Inflammatory macrophage treated with lipopolysaccharide for 1 hour (primary cell): Measurements from ENCODE around the gene MAD1L1.
"Not testable (repeated sequence)": the region's sequence is repeated elsewhere in the genome, so short reads cannot be mapped to it uniquely, and the experiment has no call there.

Experiments used
- DNase-seq, 2 donors: peaks; one replicate each; pipeline ENCODE4 v3.0.0-alpha.2; 2020 to 2022

Gene MAD1L1

DNA sequence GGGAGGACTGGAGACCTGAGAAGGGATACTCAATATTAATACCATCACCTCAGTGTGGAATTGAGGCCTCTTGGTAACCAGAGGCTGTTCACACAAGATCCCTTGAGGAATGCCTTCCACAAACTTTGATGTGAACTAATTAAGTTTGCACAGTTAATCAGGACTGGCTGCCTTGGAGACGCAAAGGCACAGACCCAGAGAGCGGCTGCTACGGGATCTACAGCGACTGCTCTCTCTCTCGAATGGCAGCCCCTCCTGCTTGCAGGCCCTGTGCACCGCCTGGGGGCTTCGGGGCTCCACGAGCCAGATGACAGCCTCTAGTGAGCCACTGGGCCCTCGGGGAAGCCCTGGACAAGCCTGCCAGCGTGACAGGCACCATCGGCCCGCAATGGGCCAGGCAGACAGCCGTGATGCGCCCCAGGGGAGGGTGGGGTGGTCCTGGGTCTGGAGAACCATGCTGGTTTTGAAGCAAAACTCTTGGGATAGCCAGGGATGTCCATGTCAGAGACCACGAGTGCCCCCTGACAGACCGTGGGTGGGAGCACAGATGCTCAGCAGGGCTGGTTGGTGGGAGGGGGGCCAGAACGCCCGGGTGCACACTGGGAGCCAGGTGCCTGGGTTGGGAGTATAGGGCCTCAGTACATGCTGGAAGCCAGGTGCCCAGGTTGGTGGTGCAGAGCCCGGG is 367.0 kb downstream of the MAD1L1 start:
- DNase-seq = no peak

DNA sequence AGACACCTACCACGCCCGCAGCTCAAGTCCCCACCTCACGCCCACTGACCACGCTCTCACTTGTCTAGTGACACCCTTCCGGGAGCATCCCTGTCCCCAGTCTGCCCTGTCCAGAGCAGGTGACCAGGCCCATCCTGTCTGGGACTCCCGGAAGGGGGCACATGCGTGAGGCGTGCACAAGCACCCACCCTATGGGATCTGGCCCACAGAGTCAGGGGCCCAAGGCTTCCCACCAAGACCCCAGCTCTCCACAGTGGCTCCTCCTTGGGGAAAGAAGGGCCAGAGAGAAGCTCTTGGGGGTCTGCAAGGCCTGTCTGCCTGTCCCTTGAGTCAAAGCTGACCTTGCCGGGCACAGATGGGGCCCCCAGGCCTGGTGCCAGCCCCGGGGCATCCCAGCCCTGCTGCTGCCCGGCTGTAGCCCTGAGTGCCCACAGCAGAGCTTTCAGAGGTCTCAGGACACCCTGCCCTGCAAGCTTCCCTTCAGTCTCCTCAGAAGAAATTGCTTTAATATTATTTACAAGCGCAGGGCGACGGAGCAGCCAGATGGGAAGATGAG is 367.7 kb downstream of the MAD1L1 start:
- no peak for DNase-seq

DNA sequence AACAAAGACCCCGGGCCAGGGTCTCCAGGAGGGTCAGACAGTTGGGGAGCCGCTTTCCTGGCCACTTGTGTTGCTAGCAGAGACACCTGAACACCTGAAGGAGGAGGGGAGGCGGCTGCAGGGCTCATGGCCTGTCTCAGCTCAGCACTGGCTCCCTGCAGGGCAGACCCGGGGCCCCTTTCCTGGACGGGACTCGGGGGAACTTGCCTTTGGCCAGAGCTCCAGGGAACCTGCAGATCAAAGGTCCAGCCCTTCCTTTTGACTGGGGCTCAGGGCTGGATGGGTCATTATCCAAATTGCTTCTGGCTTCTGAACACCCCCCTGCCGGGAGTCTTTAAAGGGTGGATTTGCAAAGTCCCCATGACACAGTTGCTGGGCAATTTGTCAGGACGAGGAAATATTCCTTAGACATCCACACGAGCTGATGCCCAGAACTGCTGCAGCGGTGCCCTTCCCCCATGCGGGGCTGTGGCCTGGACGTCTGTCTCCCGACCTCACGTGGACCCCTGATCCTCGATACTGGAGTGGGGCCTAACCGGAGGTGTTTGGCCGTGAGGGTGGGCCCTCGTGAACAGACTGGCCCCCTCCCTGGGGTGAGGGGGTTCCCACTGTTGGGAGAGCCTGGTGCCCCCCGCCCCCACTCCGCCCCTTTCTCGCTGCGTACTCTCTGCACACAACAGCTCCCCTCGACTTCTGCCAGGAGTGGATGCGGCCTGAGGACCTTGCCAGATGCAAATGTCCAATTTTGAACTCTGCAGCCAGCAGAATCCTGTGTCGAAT is 368.4 kb downstream of the MAD1L1 start:
- DNase-seq = no peak

DNA sequence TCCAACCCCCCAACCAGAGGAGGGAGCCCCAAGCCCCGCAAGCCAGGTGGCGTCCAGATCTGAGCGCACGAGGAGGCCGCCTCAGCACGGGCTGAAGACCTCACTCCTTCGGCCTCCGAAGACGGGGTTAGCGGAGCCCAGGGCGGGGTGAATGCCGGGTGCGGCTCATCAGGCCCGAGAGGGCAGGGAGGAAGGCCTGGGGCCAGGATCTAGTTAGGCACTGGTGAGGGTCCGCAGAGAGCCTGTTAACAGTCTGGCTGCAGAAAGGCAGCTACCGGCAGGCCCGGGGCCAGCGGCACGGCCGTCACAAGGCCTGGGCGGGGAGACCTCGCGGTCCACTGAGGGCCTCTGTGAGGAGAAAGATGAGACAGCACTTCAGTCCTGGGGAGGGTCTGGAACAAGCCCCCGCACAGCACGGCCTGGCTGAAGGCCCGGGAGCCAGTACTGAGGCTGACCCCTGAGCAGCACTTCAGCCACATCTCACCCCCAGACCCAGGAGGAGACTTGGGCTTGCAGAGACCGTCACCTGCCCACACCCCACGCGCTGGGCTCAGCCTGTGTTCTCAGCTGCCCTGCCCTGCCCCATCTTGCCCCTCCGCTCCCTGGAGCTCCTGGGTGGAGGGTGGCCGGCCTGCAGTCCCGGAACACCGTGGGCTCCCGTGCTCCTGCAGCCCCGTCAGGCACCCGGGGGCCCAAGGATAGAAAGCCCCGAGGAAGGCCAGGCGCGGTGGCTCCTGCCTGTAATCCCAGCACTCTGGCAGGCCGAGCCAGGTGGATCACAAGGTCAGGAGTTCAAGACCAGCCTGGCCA is 369.4 kb downstream of the MAD1L1 start:
- DNase-seq = no peak

DNA sequence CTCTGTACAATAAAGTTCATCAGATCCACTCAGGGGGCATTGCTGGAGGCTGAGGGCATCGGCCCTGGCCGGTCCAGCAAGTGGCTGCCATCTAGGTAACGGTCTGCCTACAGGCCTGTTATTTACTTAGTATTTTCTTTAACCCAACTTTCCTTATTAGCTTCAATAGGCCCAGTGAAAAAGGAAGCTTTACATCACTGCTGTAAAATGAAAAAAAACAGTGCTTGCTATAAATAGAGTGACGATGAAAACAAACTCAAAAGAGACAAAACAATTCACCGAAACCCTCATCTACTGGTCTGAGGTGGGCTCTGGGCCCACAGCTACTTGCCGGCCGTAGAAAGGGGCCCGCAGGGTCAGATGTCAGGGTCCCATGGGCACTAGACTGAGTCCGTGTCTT is 370.2 kb downstream of the MAD1L1 start:
- no peak for DNase-seq

DNA sequence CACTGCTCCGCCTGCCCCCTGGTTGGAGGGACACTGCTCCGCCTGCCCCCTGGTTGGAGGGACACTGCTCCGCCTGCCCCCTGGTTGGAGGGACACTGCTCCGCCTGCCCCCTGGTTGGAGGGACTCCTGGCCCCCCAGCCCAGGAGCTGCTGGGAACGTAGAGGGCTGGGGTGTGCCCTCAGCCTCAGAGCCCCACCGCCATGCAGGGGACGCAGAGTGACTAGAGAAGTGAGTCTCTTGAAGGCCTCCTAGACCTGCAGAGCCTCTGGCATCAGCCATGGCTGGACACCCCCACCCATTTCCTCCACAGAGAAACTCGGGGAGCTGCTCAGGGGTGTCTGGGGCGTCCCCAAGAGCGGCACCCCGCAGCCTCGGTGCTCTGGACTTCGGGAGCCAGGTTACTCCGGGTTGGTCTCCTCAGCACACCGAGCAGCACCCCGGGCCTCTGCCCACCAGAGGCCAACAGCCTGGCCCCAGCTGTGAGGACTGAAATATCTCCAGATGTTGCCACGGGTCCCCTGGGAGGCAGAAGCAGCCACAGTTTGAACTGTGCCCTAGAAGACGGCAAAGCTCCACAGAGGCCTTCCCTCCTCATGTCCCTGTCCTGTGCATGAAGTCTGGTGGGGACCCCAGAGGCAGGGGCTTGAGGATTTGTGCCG is 370.8 kb downstream of the MAD1L1 start:
- no peak for DNase-seq

DNA sequence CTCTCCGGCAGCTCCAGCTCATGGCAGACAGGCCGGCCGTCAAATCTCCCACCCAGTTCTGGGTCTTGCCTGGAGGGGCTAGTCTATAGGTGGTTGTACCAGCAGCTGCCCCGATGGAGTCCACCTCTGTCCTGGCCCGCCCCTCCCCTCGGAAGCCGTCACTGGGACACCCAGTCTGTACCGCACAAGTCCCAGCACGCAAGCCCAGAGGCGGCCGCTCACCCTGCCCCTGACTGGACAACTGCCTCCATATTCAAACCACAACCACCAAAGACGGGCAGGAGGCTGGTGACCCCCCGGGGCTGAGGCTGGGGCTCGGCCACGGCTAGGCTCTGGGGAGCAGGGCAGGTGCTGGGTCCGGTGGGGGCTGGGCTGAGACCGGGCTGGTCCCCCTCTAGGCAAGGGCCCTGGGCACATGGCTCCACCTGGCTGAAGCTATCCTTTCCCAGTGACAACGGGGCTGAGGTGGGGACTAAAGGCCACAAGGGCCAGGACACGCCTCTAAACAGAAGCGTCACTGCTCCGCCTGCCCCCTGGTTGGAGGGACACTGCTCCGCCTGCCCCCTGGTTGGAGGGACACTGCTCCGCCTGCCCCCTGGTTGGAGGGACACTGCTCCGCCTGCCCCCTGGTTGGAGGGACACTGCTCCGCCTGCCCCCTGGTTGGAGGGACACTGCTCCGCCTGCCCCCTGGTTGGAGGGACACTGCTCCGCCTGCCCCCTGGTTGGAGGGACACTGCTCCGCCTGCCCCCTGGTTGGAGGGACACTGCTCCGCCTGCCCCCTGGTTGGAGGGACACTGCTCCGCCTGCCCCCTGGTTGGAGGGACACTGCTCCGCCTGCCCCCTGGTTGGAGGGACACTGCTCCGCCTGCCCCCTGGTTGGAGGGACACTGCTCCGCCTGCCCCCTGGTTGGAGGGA is 371.6 kb downstream of the MAD1L1 start:
- DNase-seq = not testable (repeated sequence)

DNA sequence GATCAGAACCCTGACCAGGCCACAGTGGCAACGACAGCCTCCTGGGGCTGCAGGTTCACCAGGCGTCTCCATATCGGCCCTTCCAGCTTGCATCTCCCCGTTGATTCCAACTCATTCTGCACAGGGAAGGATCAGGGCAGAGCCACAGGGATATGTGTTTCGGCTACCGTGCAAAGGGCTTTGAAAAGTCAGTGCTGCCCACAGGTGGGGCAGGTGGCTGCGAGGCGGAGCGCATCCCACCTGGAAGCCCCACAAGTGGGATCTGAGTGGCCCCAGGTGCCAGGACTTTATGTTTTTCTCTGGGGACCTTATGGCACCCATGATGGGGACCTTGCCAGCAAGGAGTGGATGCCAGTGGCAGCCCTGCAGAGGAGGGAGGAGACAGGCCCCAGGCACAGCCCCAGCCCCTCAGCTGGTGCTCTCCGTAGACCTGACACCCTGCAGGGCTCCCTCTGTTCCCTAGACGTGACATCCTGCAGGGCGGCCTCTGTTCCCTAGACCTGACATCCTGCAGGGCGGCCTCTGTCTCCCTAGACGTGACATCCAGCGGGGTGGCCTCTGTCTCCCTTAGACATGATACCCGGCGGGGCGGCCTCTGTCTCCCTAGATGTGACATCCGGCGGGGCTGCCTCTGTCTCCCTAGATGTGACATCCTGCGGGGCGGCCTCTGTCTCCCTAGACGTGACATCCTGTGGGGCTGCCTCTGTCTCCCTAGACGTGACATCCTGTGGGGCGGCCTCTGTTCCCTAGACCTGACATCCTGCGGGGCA is 373.3 kb downstream of the MAD1L1 start:
- no peak for DNase-seq

DNA sequence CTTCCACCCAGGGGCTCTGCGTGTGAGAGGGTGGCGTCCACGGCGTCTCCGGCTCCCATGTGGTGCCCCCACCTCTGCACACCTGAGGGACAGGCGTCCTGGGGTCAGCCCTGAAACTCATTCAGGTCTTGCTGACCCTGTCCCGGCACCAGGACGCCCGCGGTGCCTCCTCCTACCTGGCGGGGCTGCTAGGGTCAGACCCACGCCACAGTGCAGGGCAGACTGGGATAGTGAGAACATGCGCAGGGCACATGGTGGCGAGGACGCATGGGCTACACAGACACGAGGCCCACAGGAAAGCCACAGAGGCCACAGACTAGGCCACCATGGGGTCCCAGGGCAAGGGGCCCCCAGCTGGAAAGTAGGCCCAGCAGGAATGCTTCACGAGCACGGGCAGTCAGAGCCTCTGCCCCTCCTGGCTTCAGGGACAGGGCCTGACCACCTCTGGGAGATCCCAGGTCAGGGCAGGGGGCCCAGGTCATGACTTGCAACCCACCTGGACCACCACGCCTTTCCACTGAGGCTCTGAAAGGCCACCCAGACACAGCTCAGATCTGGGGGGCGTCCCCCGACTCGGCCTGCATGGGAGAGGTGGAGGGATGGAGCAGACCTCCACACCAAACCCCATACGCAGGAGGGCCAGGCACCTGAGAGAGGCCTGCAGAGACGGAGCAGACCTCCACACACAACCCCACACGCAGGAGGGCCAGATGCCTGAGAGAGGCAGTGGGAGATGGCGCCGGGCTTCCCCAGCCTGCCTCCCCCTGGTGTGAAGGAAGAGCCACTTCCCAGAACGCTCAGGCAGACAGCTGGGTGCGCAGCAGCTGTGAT is 374.1 kb downstream of the MAD1L1 start:
- DNase-seq = no peak

DNA sequence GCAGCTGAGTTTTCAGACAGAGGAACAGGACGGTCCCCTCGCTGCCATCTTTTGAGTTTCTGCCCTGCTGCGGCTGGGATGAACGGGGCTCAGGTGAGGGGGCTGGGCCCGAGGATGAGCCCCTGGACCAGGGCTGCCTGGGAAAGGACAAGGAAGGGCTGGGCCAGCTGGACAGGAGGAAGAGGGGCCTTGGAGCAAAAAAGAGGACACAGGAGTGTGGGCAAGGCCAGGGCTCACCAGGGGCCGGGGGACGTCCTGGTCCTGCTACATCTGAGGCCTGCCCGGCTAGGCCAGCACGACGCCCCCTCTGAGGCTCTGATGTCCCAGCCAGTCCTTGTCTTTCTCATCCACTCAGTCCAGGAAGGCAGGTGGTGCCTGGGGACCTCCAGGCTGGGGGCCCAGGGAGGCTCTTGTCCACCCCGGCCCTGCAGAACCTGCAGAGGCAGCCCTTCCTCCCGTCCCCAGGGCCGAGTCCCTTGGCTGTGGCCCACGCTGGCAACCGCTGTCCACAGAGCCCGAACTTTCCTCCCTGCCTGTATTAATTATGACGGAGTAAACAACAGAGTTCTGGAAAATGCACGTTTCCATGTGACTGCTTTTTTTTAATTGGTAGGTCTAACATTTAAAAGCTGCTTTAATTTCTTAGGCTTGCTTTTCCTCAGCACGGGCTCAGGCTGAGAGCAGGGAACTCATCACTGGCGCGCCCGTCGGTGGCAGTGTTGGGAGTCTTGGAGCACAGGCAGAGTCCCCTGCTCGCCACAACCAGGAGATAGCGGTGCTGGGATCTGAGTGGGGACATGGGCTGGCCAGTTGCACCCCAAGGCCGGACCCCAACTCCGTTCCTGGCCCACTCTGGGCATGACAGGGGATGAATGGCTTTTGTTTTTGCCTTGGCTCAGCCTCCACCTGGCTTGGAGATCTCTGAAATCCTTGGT is 375.0 kb downstream of the MAD1L1 start:
- DNase-seq = no peak

DNA sequence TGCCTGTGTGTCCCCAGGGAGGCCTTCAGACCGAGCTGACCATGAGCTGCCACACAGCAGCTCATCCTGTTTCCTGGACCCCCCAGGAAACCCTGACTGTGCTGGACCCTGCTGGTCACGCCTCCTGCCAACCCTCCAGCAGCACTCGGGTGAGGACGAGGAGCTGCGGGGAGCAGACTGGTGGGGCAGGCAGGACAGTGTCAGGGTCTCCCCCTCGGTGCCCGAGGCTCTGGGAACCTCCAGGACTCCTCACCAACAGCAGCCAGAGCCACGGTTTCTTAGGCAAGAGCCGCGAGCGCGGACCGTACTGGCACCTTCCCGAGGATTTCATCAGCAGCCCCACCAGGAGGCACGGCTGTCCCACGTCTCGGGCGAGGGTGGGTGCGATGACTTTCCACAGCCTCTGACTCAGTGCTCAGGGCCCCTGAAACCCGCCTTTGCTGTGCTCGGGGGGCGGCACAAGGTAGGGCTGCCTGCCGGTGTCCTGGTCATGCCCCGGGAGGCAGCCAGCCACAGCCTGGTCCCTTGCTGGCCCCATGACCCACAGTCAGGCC is 375.8 kb downstream of the MAD1L1 start:
- no peak for DNase-seq

DNA sequence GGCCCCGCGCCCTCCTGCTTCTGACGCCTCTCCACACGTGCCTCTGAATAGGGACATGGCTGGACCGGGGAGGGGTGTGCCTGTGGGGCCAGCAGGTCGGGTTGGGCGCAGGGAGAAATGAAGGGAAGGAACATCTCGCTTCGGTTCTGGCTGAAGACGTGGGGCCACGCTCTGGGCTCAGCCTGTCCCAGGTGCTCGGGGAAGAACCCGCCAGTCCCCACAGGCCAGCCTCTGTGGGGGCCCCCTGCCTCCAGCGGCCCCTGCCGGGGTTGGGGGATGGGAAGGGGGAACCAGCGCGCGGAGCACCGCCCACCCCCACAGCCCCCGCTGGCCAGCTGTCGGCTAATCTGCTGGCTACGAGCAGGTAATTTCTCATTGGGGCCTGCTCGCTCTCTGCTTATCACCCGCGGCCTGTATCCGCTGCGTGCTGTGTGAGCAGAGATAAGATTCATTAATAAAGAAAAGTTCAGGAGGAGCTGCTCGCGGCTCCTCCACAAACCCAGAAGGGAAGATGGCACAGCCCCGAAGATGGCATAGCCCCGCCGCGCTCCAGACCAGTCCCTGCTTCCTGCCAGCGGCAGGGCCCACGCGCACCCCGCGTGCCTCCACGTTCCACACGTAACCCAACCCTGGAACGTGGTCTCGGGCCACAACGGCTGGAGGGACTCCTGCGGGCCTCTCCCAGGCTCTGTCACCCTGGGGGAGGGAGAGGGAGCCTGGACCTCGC is 376.4 kb downstream of the MAD1L1 start:
- DNase-seq = no peak

DNA sequence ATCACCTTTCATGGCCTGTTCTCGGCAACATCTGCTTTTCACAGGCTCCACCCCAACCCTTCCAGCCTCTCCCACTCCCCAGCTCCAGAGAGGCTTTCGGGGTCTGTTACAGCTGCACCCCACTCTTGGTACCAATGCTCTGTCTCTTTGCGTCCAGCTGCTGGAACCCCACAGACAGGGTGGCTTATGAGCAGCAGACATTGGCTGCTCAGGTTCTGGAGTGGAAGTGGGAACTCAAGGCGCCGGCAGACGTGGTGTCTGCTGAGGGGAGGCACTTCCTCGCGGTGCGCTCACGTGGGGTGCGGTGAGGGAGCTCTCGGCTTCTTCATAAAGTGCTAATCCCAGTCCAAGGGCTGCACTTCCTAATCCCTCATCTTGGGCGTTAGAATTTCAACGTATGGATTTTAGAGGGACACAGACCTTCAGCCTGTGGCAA is 377.0 kb downstream of the MAD1L1 start:
- DNase-seq = no peak

DNA sequence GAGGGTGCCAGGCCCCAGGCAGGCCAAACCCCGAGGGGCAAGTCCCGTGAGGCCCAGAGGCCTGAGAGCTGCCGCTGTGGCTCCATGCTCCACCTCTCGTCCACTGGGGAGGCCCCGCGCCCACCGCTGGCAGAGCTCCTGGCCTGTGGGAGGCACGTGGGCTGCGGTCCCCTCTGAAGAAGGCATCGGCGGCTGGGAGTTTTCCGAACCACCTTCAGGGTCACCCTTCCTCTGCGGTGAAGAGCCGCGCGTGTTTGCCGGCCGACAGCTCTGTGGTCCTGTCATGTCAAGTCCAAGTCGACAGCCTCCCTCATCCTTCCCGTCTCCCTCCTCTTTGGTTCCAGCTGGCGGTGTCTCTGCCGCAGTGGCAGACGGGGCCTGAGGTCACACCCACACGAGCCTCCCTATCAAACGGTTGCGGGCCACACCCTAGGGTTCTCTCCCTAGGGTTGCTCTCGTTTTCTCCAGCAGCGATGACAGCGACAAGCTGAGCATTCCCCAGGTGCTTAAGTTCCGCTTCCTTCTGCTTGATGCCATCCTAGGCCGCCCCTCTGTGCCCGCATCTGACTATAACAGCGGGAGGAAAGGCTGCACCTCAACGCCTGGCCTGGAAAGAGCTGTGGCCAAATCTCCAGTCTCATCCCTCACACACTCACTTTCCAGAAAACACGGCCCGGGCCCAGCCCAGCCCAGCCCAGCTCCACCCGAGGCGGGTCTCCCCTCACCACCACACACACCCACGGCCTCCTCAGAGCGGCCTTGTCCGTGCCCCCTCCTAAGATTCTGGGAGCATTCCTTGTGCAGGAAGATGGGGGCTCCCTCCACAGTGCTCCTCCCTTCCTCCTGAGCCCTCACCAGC is 377.6 kb downstream of the MAD1L1 start:
- DNase-seq = no peak

DNA sequence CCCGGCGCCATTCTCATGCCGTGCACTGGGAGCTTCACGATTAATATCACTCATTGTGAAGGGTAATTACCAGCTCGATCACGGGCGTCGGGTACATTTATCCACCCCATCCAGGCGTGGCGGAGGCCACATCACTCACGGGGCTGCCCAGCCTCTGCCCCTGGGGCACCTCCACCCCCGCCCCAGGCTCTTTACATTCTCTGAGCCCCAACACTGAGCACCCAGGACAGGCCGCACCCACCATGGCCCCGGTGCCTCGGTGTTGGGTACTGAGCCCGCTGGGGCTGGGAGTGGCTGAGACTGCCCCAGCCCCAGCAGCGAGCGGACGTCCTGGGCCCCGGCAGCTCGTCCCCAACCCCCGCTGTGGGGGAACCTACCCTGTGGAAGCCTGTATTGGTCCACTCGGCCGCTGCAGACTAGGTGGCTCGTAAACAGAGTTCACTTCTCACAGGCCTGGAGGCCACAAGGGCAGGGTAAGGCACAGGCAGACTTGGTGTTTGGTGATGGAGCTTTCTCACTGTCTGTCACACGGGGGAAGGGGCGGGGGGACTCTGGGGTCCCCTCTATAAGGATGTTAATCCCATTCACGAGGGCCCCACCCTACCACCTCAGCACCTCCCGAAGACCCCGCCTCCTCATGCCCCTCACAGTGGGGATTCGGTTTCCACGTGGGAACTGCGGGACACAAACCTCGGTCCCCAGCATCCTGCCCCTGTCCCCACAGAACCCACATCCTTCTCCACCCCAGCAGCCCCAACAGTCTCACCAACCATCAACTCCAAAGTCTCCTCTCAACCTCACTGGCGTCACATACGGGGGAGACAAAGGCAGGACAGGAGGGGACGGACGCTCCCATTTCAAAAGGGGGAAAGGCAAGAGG is 378.5 kb downstream of the MAD1L1 start:
- DNase-seq = no peak
